GM10248 (cell line): ENCODE measurements around the gene AASS.

Experiments used
- CTCF ChIA-PET: fragments of 300-600 bp; sonication (Branson Sonifier 250); formaldehyde crosslinking; extraction: SDS; loops from one replicate; lab custom pipeline; 2021; ENCODE audit warnings: antibody characterized with exemption; lab: Yijun Ruan, JAX
- POLR2A ChIA-PET: fragments of 350-650 bp; sonication (Branson Sonifier 250); formaldehyde crosslinking; extraction: SDS; loops from one replicate; lab custom pipeline; 2020; ENCODE audit warnings: antibody characterized with exemption; lab: Yijun Ruan, JAX
- DNase-seq: peaks from one replicate; pipeline ENCODE4 v3.0.0; 2012; ENCODE audit errors: extremely low spot score
- TF ChIP-seq, protein P1 (sequence below): IDR thresholded peaks from 2 replicates; pipeline ENCODE4 v1.5.1; 2012; ENCODE audit warnings: mild to moderate bottlenecking, low read depth; ENCODE audit errors: extremely low read depth, missing control alignments, control extremely low read depth

AASS gene

GRCh38 chr7:122132341-122132740 is 11.7 kb downstream of the AASS start:
- ChIA-PET CTCF (no interaction called here), POLR2A (no interaction called here)
- no peak for DNase-seq
- TF ChIP-seq, protein P1, sequence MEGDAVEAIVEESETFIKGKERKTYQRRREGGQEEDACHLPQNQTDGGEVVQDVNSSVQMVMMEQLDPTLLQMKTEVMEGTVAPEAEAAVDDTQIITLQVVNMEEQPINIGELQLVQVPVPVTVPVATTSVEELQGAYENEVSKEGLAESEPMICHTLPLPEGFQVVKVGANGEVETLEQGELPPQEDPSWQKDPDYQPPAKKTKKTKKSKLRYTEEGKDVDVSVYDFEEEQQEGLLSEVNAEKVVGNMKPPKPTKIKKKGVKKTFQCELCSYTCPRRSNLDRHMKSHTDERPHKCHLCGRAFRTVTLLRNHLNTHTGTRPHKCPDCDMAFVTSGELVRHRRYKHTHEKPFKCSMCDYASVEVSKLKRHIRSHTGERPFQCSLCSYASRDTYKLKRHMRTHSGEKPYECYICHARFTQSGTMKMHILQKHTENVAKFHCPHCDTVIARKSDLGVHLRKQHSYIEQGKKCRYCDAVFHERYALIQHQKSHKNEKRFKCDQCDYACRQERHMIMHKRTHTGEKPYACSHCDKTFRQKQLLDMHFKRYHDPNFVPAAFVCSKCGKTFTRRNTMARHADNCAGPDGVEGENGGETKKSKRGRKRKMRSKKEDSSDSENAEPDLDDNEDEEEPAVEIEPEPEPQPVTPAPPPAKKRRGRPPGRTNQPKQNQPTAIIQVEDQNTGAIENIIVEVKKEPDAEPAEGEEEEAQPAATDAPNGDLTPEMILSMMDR, result no peak

DNA sequence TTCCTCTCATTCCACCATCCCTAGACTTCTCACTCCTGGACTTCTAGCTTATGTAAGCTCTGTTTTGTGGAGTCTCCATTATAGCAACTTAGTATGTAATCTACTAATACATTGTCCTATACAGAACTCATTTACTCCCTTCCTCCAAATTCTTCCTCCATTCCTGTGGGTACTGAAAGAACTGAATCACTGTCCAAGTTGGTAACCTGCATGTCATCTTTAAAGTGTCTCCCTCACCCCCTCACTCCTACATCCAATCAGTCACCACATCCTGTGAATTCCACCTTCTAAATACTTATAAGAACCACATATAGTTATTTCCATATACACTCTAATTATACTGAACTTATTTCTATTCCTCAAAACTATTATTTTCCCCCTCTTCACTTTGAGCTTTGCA is 20.3 kb downstream of the AASS start:
- TF ChIP-seq, protein P1, result no peak
- DNase-seq, result no peak
- CTCF ChIA-PET, result interaction anchor here (1.1 to 1.4 kb wide), 2 partner anchors 20 to 29 kb away, joined by 3 read pairs; partner anchors contain the start of gene AASS
- POLR2A ChIA-PET, result no interaction called here

DNA sequence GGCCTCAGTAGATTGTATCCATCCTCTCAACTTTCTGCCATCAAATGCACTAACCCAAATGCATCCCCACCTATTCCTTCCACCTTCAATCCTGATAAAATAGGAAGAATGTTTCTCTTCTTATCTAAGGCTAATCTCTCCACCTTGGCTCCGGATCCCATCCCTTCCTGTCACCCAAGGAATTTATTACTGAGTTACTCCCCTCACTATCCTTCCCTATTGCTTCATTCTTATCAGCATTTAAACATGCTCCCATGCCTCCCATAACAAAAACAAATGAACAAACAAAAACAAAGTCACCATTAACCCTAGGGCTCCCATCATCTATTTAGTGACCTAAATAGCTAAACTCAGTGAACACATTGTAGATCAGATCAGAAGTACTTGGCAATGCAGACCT is 25.3 kb downstream of the AASS start:
- DNase-seq, result no peak
- ChIA-PET POLR2A (no interaction called here), CTCF (no interaction called here)
- TF ChIP-seq, protein P1, result no peak

DNA sequence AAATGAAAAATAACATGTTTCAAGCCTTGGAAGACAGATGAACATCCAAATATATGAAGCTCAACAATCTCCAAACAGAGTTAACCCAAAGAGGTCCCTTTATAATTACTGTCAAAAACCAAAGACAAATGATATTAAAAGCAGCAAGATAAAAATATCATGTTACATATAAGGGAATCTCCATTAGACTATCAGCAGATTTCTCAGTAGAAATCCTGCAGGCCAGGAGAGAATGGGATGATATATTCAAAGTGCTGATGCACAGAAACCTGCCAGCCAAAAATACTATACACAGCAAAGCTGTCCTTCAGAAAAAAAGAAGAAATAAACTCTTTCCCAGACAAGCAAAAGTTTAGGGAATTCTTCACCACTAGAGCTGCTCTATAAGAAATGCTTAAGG is 41.0 kb downstream of the AASS start:
- no peak for DNase-seq
- CTCF ChIA-PET, result interaction anchor here (5.5 kb wide), 1 partner anchor 10 kb away, joined by 31 read pairs; no protein-coding TSS in a partner anchor
- POLR2A ChIA-PET, result no interaction called here
- TF ChIP-seq, protein P1, result no peak

DNA sequence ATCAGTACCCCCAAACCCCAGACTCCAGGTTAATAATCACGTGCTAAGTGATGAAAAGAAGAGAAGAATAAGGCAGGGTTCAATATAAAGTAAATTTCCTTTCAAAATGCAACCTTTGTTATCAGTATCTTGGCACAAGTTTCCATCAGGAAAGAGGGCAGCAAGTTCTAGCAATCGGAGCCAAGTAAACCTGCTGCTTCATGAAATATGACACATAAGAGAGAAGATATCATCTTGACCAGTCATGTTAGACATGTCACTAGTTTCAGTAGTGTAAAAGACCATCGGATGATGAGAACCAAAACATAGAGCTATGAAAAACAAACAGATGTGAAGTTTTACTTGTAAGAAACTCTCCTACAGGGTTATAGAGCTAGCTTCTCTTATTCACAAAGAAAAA is 44.0 kb downstream of the AASS start:
- no peak for DNase-seq
- CTCF ChIA-PET, result no interaction called here
- TF ChIP-seq, protein P1, result no peak
- POLR2A ChIA-PET, result no interaction called here

- TF ChIP-seq, protein P1, result no peak
- DNase-seq, result no peak
- ChIA-PET POLR2A (no interaction called here), CTCF (interaction anchor here (1.2 to 1.5 kb wide), 2 partner anchors 27 to 433 kb away, joined by 3 to 6 read pairs; no protein-coding TSS in a partner anchor)
Measured at GRCh38 chr7:122095642-122096041, 48.4 kb downstream of the AASS start.

DNA sequence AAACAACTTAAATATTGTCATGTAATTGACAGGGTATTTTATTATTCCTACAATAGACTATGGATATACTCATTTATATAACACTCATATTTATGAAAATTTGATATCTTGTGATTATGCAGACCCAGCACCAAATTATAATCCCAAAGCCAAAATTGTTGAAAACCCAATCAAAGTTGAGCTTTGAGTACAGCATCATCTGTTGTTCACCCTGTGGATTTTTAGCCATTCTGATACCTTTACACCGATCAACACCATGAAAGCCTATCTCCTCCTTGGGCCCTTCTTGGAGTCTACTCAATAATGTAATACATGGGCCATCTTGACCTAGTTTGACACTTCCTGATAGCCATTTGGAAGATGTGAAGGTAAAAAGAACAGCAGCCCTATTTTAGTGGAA is 49.5 kb downstream of the AASS start:
- CTCF ChIA-PET, result interaction anchor here (1.1 to 3.1 kb wide), 7 partner anchors 10 to 439 kb away, joined by 3 to 31 read pairs (median 5); no protein-coding TSS in a partner anchor
- POLR2A ChIA-PET, result no interaction called here
- no peak for DNase-seq
- TF ChIP-seq, protein P1, result no peak
